ENCODE data around the gene MOV10. TPM values are rescaled to one million over a fixed set of nuclear protein-coding genes. Genes with fewer than 3 reads are reported as not detected.

MOV10 gene
- total RNA-seq, 1 donor from 2014 or later, result 74.9 TPM

DNA sequence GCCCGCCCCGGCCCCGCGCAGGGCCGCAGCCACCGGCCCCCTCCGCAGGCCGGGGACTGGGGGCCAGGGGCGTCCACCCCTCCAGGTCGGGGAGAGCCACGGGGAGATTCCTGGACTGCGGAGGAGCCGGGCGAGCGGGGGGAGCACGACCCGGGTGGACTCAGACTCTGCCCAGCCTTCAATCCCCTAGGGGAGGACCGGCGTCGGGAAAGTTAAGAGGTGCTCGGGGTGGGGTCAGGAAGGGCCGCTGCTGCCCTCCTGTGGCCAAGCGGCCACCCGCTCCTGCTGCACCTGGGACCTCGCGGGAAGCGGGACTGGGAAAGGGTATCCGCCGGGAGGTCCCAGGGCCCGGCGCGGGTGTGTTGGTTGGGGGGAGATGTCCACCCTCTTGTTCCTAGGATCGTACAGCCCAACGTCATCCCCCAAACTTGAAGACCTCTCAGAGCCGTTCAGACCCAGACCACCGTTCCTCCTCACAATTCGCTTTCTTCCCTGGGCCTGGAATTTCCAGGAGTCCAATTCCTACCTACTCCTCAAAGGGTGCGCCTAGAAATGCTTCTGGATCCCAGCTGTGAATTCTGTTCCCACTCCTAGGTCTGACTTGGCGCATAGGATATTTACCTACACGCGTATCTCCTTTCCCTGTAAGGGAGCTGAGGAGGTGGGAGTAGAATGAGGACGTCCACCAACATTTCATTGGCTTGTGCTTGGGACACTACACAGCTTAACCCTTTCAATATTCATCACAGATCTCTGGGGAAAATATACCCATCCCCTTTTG is 33.0 kb downstream of the MOV10 start:
- peaks cover 31% of the 10 kb centered on the region for H3K27me3 Mint-ChIP-seq (ENCODE audit: low read depth)
- peak overlapping the region; percentile 92 for H3K4me3 Mint-ChIP-seq
- peaks cover 47% of the 10 kb centered on the region for H3K4me1 Mint-ChIP-seq
- peak; percentile 85 for DNase-seq (ENCODE audit: low read depth, low spot score)
- TF ChIP-seq, protein P1, sequence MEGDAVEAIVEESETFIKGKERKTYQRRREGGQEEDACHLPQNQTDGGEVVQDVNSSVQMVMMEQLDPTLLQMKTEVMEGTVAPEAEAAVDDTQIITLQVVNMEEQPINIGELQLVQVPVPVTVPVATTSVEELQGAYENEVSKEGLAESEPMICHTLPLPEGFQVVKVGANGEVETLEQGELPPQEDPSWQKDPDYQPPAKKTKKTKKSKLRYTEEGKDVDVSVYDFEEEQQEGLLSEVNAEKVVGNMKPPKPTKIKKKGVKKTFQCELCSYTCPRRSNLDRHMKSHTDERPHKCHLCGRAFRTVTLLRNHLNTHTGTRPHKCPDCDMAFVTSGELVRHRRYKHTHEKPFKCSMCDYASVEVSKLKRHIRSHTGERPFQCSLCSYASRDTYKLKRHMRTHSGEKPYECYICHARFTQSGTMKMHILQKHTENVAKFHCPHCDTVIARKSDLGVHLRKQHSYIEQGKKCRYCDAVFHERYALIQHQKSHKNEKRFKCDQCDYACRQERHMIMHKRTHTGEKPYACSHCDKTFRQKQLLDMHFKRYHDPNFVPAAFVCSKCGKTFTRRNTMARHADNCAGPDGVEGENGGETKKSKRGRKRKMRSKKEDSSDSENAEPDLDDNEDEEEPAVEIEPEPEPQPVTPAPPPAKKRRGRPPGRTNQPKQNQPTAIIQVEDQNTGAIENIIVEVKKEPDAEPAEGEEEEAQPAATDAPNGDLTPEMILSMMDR (conservative IDR thresholded peaks at IDR 0.05), result peak; percentile 93
- no peak overlapping the region for H3K27ac Mint-ChIP-seq (ENCODE audit: unreplicated experiment)
- H3K9me3 Mint-ChIP-seq, result no peaks in the 10 kb centered on the region
- no peaks in the 10 kb centered on the region for H3K36me3 Mint-ChIP-seq (ENCODE audit: low read depth)

DNA sequence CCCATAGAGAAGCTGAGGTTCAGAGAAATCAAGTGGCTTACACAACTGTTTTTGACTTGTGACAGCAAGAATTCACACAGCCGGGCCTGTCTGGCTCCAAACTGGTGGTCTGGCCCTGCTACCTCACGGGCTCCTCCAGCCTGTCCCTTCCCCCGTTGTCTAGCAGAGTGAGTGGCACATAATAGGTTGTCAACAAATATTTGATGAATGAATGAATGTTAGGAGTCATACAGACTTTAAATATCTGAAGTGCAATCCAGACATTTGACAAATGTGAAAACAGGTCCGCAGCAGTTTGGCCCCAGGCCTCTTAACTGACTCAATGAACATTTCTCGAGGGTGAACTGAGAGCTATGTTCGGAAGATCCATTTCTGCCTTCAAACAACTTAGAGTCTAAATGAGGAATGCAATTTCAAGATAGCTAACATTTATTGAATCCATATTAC is 33.6 kb downstream of the MOV10 start:
- peaks cover 37% of the 10 kb centered on the region for H3K27me3 Mint-ChIP-seq (ENCODE audit: low read depth)
- no peaks in the 10 kb centered on the region for H3K9me3 Mint-ChIP-seq
- no peak for DNase-seq (ENCODE audit: low read depth, low spot score)
- no peak overlapping the region for H3K27ac Mint-ChIP-seq (ENCODE audit: unreplicated experiment)
- H3K4me1 Mint-ChIP-seq, result peaks cover 41% of the 10 kb centered on the region
- TF ChIP-seq, protein P1 (conservative IDR thresholded peaks at IDR 0.05), result no peak
- peak overlapping the region; percentile 92 for H3K4me3 Mint-ChIP-seq
- H3K36me3 Mint-ChIP-seq (ENCODE audit: low read depth), result no peaks in the 10 kb centered on the region

- no peaks in the 10 kb centered on the region for H3K9me3 Mint-ChIP-seq
- no peaks in the 10 kb centered on the region for H3K36me3 Mint-ChIP-seq (ENCODE audit: low read depth)
- no peak for DNase-seq (ENCODE audit: low read depth, low spot score)
- peaks cover 38% of the 10 kb centered on the region for H3K4me1 Mint-ChIP-seq
- H3K27ac Mint-ChIP-seq (ENCODE audit: unreplicated experiment), result no peak overlapping the region
- peak overlapping the region; percentile 92 for H3K4me3 Mint-ChIP-seq
- peaks cover 42% of the 10 kb centered on the region for H3K27me3 Mint-ChIP-seq (ENCODE audit: low read depth)
- TF ChIP-seq, protein P1 (conservative IDR thresholded peaks at IDR 0.05), result no peak
Observed at GRCh38 chr1:112708489-112708888, 34.0 kb downstream of the MOV10 start.

DNA sequence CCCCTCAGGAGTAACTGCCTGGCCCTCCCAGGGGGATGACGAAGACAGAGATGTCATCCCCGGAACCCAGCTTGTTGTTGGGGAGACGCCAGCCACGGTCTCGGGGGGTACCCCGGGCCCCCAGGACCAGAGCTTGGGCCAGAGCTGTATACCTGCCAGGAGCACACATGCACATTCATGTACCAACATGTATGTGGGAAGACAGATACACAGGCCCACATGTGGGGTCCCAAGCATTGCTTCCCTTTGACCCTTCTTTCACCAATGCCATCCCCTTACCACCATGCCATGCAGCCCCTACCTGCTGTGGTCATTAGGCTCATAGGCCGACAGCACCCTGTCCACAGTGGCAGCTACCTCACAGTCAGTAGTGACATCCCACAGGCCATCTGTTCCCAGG is 35.7 kb downstream of the MOV10 start:
- Mint-ChIP-seq H3K4me1 (peaks cover 27% of the 10 kb centered on the region), H3K36me3 (ENCODE audit: low read depth) (no peaks in the 10 kb centered on the region), H3K27ac (ENCODE audit: unreplicated experiment) (no peak overlapping the region), H3K4me3 (peak overlapping the region; percentile 26), H3K27me3 (ENCODE audit: low read depth) (peaks cover 53% of the 10 kb centered on the region), H3K9me3 (no peaks in the 10 kb centered on the region)
- TF ChIP-seq, protein P1 (conservative IDR thresholded peaks at IDR 0.05), result no peak
- no peak for DNase-seq (ENCODE audit: low read depth, low spot score)

DNA sequence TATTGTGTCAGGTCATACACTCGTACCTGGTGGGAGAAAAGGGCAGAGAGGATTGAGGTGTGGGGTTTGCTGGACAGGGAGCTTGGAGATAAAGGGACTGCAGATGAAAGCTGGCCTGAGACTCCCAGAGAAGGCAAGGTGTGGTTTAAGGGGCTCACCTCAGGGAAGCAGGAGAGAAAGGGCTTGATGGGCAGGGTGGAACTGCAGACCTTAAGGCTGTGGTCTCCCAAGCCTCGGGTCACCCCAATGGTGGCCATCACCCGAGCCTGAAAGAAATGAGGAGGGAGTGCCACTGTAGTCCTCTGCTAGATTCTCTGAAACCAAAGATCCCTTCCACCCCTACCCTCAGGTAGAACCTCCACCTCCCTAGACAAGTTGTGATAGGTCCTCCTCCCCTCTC is 36.1 kb downstream of the MOV10 start:
- Mint-ChIP-seq H3K9me3 (no peaks in the 10 kb centered on the region), H3K4me3 (peak overlapping the region; percentile 26), H3K4me1 (peaks cover 26% of the 10 kb centered on the region), H3K36me3 (ENCODE audit: low read depth) (no peaks in the 10 kb centered on the region), H3K27ac (ENCODE audit: unreplicated experiment) (no peak overlapping the region), H3K27me3 (ENCODE audit: low read depth) (peaks cover 55% of the 10 kb centered on the region)
- TF ChIP-seq, protein P1 (conservative IDR thresholded peaks at IDR 0.05), result no peak
- DNase-seq (ENCODE audit: low read depth, low spot score), result no peak

All from neural crest cell (in vitro differentiated cells).